NCI-H2227 (cell line): ENCODE data around the gene CRACDL.

ENCODE experiments used
- DNase-seq: peaks from one replicate; lab custom pipeline; 2025; ENCODE audit not compliant: unreplicated experiment; lab: John Stamatoyannopoulos, UW

The CRACDL gene

DNA sequence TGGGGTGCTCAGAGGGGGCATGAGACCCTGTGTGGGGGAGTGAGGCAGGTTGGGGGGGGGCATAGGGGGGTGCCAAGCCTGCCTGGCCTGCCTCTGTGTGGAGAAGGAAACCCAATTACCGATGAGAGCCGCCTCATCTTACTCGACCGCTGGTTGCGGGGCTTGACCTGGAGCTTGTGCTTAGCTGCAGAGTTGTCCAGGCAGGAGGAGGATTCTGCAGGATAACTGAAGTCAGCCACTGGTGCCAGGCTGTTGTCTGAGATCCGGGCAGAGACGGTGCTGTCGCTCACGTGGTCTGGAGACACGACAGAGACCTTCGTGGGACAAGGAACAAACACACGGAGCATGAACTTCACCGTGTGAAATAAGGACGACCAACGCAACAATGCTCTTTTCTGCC, 109.2 kb downstream of the CRACDL start:
- DNase-seq, result no peak

DNA sequence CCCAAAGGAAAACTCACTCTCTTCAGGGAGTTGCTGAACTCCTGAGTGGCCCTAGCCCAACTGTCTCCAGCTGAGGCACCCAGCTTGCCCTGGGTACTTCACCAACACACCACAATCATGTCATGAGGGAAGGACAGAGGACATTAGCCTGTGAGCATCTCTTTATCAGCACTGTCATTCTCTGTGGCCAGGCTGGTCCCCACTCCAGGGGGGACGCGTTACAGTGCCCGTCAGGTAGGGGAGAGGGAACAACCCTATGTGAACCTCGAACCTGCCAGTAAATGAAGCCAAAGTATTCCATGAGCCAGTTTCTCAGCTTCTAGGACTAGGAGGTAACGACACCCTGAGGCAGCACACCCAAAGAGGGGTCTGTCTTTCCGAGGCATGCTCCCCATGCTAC, 110.2 kb downstream of the CRACDL start:
- DNase-seq, result no peak

DNA sequence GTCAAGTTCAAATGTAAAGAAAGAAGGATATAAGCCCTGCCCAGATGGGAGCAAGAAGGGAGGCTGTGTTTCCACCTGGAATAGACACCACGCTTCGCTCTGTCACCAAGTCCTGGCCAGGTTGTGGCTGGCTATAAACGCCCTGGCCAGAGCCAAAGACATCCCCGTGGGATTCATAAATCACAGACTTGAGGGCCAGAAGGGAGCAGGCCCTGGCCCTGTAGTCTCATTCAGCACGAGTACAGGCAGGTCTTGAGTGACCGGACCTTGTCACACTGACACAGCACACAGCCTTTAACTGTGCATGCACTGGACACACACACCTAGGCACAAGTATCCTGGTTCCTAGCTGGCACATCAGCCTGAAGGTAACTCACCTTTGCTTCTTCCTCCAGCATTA, 110.6 kb downstream of the CRACDL start:
- DNase-seq, result no peak

DNA sequence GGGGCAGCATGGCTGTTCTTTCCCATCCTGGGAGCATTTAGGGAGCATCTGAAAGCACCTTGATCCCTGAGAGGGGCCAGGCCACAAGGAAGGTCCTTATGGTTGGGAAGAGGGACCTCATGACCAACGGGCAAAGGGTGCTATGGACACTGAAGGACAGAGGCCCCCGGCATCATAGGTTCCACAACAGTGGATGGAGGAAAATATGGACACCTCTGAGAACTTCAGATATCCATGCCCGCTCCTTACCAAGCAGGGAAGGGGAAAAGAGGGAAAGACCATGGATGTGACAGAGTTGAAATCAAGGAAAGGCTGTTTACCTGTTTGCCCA, 111.0 kb downstream of the CRACDL start:
- no peak for DNase-seq

DNA sequence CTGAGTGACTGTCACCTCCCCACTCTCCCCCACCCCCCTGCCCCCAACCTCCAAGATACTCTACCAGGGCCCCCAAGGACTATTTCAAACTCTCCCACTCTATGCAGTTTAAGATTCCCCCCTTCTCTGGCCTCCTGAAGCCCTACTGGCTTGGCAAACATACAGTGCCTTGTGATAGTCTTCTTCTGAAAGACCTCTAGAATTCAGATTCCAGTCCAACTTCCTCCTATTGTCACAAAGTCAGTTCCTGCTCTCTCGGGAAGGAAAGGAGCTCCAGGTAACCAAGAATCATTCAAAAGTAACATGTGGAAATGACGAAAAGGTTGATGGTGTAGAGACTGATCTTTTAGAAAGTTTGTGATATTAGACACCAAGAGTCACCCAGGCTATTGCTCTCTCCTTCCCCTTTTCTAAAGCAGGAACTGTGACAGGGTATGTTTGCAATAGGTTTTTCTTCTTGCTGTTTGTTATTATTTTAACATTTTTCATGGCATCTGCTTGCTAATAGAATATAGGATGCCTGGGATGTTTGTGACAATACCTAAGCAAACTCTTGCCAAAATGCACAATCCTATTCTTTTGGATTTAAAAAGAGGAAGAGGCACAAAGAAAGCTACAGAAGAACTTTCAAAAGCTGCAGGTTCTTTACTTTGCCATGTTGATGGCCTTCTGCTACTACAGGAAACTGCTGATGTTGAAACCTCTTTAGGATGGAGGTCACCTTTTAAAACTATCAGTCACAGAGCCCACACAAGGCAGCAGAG, 111.6 kb downstream of the CRACDL start:
- DNase-seq, result no peak

DNA sequence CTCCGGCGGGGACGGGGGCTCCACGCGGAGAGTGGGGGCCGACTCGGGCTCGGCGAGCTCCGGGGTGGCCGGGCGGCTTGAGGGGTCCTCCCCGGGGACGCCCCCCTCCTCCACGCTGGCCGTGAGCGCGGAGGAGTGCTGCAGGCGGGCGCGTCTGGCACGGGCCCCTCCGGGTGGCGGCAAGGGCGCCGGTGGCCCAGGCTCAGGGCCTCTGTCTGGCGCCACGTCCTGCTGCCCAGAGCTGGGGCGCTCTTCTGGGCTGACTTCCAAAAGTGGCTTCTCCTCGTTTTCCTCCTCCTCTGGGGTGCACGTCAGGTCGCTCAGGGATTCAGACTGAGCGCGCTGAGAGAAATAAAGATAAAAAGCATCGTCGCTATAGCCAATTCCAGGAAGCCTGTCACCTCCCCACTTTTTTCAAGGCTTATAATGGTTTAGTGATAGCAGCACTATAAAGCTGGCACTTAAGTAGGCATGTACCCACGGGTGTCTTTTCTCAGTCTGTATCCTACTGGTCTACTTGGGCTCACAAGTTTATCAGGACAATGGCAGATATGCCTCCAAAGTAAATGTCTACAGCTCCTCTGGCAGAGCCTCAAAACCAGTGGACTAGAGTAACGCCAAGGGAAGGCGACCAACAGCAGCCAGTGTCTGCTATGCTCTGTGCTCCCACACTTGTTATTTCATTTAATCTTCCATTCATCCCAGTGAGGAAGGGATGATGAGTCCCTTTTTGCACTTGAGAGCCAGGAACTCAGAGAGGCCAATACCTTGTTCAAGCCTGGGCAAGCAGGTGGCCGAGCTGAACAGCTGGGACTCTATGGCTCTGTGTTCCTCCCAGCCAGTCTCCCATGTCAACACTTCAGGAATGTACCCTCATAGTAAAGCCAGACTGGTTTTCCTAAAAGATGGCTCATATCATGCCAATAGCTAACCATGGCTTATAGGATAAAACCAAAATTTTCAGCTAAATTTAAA, 112.5 kb downstream of the CRACDL start:
- DNase-seq, result no peak

DNA sequence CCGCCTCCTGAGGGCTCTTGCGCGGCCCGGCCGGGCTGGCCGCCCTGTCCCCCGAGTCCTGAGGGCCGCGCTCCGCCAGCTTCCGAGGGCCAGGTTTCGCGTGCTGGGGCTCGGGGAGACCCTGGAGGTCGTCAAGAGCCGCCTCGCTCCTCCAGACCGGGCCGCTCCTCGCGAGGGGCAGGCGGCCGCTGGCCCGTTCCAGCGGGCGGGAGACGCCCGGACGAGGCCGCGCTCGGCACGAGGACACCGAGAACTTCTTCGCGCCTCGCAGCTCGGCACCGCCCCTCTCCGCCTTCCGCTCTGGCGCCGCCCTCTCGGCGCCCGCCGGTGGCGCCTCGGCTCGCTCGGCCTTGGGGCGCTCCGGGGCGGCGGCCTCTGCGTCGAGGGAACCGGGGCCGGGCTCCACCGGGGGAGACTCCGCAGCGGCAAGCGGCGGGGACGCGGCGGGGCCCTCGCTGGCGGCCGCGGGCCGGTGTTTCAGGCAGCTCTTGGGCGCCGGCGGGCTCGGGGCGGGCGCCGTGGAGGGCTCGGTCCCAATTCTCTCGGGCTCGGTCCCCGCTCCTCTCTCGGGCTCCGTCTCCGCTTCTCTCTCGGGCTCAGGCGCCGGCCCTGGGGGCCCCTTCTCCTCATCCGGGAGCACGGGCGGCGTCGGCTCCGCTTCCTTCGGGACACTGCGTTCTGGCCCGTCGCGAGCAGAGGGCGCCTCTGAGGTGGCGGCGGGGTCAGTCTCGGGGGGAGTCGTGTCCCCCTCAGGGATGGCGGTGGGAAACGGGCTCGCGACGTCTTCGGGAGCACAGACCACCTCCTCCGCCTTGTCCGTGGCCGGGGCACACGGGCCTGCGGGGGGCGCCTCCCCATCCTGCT, 113.5 kb downstream of the CRACDL start:
- no peak for DNase-seq

DNA sequence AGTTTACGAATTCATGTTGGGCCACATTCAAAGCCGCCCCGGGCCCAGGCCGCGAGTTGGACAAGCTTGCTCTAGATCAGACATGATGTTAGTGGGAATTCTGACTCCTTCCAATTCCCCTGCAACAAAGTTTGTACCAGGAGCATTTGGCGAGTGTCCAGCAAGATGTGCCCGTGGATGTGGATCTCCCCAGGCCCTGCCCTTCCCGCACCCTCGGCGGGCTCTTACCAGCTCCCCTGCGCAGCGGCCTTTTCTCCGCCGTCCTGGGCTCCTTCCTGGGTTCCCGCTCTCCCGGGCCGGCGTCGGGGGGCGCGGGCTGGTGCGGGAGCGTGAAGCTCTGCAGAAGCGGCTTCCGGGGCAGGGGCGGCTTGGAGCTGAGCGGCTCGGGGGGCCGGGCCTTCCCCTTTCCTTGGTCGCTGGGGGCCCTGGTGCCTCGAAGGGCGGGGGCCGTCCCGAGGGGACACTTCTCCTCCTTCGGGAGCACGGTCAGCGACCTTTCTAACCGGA, 114.3 kb downstream of the CRACDL start:
- DNase-seq, result no peak

DNA sequence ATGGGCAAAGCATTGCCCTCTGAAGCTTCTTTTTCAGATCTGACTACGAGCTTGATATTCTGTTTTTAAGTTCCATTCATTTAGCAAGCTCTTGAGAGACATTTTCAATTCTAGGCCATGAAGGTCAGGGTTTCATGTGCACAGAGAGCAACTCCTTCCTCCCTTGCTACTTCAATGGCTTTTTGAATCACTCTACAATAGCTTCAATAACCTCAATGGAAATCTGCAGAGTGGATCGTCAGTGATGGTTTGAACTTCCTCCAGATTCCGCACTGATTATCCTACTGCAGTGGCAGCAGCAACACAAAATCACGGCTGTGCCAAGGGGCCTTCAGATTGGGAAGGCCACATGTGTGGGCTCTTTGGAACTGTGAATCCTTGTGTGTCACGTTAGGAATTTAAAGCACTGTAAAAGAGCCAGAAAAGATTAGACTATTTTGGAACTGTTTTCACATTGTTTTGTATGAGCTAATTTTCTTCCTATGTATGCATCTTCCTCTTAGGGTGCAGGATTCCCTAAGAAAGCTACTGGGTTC, 116.7 kb downstream of the CRACDL start:
- no peak for DNase-seq

DNA sequence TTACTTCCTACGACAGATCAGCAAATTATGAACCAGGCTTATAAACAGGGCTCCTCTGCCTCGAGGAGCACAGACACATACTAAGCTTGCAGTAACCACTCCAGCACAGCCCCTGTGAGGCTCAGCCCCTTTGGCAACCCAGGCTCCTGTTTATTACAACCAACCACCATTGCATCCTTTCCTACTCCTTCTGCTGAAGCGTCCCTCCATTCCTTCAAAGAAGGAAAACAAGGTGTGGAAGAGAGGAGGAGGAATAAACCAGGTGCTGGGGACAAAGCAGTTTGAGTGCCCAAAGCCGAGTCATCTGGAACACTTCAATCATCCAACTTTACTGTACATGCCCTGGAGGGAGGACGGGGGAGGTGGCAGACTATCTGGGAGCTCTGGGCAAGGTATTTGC, 117.9 kb downstream of the CRACDL start:
- DNase-seq, result no peak

DNA sequence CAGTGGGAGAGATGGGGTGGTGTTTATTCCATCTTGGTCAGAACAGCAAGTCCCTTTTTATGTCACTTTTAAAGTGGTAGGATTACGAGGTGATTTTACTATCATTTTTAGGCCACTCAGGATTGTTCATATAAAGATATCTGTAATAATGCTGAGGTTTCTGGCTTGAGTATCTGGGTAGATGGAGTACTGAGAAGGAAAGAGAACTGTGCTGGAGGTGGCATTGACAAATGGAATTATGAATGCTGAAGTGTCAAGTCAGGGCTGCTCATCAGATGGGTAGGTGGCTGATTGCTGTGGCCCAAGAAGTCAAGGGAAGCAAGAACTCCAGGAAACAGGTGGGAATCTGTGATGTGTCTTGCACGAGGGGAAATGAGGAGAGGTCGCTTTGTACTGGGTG, 119.7 kb downstream of the CRACDL start:
- no peak for DNase-seq

DNA sequence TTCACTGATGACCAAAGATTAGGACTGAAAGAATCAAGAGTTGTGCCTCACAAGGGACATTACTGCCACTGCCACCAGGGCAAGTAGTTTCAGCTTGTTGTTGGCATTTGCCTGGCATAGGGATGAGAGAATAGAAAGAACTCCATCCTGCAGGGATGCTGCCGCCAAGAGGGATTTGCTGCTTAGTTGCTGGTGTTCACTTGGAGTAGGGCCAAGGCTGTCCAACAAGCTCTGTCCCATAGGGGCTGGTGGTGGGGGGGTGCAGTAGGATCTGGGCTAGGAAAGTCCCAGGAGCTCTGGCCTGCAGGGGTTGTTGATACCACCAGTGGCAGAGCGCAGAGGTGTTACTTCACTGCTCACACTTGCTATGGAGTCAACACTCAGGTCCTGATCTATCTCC, 120.2 kb downstream of the CRACDL start:
- no peak for DNase-seq

DNA sequence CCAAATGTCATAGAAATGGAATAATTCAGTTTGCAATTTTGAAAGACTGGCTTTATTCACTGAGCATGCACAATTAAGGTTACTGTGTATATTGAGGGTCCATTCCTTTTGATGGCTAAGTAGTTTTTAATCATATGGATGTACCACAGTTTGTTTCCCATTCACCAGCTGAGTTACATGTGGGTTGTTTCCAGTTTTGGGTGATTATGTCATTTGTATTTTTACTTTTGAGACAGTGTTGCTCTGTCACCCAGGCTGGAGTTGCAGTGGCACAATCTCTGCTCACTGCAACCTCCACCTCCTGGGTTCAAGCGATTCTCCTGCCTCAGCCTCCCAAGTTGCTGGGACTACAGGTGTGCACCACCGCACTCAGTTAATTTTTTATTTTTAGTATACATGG, 124.3 kb downstream of the CRACDL start:
- no peak for DNase-seq

DNA sequence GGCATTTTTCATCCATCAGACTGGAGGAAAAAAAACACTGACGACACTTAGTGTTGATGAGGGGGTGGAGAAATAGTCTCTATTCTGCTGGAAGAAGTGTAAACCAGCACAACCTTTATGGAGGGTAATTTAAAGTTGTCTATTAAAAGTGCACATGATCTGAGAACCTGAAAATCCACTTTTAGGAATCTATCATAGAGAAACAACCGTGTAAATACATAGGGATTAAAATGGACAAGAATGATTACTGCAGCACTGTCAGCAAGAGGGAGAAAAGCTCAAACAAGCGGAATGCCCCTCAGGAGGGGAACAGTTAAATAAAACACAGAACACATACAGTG, 125.5 kb downstream of the CRACDL start:
- no peak for DNase-seq

DNA sequence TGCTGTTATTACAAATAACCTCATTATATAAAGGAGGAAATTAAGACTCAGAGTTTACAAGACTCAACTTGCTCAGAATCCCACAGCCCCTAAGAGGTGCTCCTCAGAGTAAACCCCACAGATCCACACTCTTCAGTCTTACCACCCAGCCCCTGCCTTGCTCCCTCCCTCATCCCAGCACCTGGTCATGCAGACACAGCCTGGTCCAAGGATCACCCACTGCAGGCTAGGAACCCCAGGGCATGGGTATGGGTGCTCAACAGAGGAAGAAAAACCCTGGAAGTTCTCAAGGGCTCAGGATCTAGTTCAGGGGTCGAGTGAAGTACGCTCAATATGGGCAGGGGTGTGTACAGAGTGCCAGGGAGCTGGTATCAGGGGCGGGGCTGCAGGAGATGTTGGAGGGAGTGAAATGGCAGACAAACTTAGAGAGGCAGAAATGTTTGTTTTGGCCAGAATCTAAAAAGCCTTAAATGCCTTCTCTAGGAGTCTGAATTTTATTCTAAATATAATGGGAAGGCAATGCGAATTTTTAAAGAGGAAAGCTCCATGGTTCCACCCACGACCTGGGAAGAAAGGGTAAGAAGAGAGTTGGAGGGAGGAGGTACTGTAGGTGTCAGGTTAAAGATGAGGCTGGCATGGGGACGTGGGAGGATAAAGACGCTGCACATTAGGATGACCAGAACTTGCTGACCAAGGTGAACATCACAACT, 126.0 kb downstream of the CRACDL start:
- no peak for DNase-seq

DNA sequence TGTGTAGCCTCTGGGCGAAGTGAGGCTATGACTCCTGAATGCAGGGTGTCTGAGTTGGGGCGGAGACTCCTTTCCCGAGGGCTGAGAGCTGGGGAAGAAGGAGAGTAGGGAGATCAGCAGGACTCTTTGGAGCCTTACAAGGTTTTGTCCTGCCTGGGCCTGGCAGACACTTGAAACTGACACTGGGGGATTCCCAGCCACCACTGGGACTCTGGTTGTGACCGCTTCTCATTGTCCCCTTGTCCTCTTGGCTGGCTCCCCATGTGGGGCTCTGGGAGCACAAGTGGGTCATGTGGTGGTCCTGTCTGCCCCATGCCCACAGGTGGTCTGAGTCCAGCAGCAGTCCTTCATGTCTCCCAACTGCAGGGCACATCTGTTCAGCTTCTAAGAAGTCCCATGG, 126.9 kb downstream of the CRACDL start:
- no peak for DNase-seq

DNA sequence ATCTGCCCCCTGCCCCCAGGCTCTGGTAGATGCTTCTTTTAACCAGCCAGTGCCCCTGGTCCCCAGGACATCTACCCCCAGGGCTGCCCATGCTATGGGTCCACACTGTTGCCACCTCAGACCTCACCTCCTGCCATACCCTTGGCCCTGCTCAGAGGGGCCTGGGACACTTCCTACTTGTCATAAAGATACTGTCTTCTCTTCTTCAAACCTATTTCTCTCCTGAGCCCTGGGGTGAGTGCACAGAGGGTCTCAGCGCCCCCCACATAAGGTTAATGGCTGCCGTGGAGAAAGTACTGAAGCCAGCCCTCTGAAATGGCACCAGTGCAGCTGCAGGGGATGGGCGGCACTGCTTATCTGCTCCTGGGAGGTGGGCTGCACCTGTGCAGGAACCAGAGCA, 127.5 kb downstream of the CRACDL start:
- DNase-seq, result no peak

DNA sequence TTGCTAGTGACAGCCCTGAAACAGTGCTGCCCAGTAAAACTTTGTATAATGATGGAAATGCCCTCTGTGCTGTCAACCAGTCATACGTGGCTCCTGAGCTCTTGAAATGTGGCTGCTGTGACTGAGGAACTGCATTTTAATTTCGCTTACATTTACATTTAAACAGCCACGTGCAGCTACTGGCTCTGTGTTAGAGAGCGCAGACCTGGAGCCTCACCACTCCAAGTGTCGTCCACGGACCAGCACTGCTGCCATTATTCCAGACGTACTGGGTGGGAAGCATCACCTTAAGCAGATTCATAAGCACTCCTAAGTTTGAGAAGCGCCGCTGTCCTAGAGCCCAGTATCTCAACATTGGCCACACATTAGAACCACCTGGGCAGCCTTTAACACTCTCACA, 128.1 kb downstream of the CRACDL start:
- no peak for DNase-seq

DNA sequence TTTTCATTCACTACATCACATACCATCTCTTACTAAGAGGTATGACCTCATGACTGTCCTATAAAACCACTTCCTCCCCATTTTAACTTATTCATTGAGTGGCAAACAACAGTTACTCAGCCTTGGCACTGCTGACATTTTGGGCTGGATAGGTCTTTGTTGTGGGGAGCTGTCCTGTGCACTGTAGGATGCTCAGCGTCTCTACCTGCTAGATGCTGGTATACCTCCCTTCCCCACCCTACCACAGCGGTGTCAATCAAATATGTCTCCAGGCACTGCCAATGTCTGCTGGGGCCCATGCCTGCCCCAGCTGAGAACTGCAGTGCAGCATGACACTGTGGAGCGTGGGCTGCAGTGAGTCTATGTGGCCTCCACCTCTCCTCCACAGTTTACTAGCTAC, 128.8 kb downstream of the CRACDL start:
- no peak for DNase-seq

DNA sequence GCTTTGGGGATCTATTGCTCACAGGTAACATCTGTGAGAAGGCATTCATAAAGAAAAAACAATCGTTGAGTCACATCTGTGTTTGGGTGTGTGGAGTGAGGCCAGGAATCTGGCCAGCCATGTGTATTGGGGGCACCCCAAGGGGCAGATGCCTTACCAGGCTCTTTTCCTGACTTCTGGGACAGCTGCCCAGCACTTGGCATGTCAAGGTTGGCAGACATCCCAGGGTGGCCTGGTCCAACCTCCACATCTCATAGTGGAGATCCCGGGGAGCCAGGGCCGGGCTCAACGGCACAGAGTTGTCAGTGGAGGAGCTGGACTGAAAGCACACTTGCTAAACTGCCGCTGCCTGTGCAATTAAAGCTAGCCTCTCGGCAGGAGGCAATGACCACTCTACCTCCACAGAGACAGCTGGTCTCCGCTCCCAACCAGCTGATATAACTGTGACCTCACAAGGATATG, 129.8 kb downstream of the CRACDL start:
- DNase-seq, result peak; percentile 55
